ENCODE measurements around the gene ATP13A3. TPM values are rescaled to one million over a fixed set of nuclear protein-coding genes. Genes with fewer than 3 reads are reported as not detected.

The ATP13A3 gene
- total RNA-seq, 4 donors from 2014 or later, result 84.6 to 106 (median 101) TPM

- H3K9me3 ChIP-seq, result no peaks in the 10 kb centered on the region
- TF ChIP-seq EP300 (IDR thresholded peaks at IDR 0.05) (no peak), CTCF (IDR thresholded peaks at IDR 0.05) (no peak), POLR2A (IDR thresholded peaks at IDR 0.05) (no peak)
- no peaks in the 10 kb centered on the region for H3K4me1 ChIP-seq
- H3K27ac ChIP-seq, result no peak overlapping the region
- H3K27me3 ChIP-seq, result no peaks in the 10 kb centered on the region
- H3K36me3 ChIP-seq, result peaks cover 4 to 72% (median 7%) of the 10 kb centered on the region in 3 donors
- WGBS, 2 donors, result 92 to 93% methylated on average over 1 of the region's 1 CpG
- H3K4me3 ChIP-seq, result no peak overlapping the region
- DNase-seq (ENCODE audit: low spot score in 2 of 2), result no peak
These were observed 39.1 kb downstream of the ATP13A3 start for GRCh38 chr3:194447657-194448056.

GRCh38 chr3:194447161-194447560 is 39.6 kb downstream of the ATP13A3 start:
- no peaks in the 10 kb centered on the region for H3K27me3 ChIP-seq
- no peak for TF ChIP-seq CTCF (IDR thresholded peaks at IDR 0.05)
- TF ChIP-seq EP300 (IDR thresholded peaks at IDR 0.05), result no peak
- no peak for TF ChIP-seq POLR2A (IDR thresholded peaks at IDR 0.05)
- H3K36me3 ChIP-seq, result peaks cover 4 to 72% (median 7%) of the 10 kb centered on the region in 3 donors
- H3K27ac ChIP-seq, result no peak overlapping the region
- 91 to 95% methylated on average over 6 of the region's 6 CpGs for whole genome bisulfite sequencing, 2 donors
- H3K4me1 ChIP-seq, result no peaks in the 10 kb centered on the region
- H3K9me3 ChIP-seq, result no peaks in the 10 kb centered on the region
- no peak for DNase-seq (ENCODE audit: low spot score in 2 of 2)
- H3K4me3 ChIP-seq, result no peak overlapping the region

GRCh38 chr3:194446754-194447153 is 40.0 kb downstream of the ATP13A3 start:
- Histone ChIP-seq H3K27me3 (no peaks in the 10 kb centered on the region), H3K27ac (no peak overlapping the region), H3K4me3 (no peak overlapping the region), H3K4me1 (no peaks in the 10 kb centered on the region), H3K9me3 (no peaks in the 10 kb centered on the region), H3K36me3 (peaks cover 4 to 72% (median 7%) of the 10 kb centered on the region in 3 donors)
- WGBS, 2 donors, result 66 to 76% methylated on average over 4 of the region's 4 CpGs
- DNase-seq (ENCODE audit: low spot score in 2 of 2), result no peak
- no peak for TF ChIP-seq CTCF (IDR thresholded peaks at IDR 0.05)
- no peak for TF ChIP-seq POLR2A (IDR thresholded peaks at IDR 0.05)
- no peak for TF ChIP-seq EP300 (IDR thresholded peaks at IDR 0.05)

- DNase-seq (ENCODE audit: low spot score in 2 of 2), result no peak
- WGBS, 2 donors, result 91 to 95% methylated on average over 13 of the region's 13 CpGs
- peaks cover 4 to 72% (median 7%) of the 10 kb centered on the region in 3 donors for H3K36me3 ChIP-seq
- no peaks in the 10 kb centered on the region for H3K27me3 ChIP-seq
- H3K9me3 ChIP-seq, result no peaks in the 10 kb centered on the region
- no peaks in the 10 kb centered on the region for H3K4me1 ChIP-seq
- H3K4me3 ChIP-seq, result no peak overlapping the region
- no peak for TF ChIP-seq EP300 (IDR thresholded peaks at IDR 0.05)
- TF ChIP-seq POLR2A (IDR thresholded peaks at IDR 0.05), result no peak
- no peak for TF ChIP-seq CTCF (IDR thresholded peaks at IDR 0.05)
- H3K27ac ChIP-seq, result no peak overlapping the region
These were observed 40.6 kb downstream of the ATP13A3 start for GRCh38 chr3:194446172-194446571.

GRCh38 chr3:194443901-194444300 is 42.9 kb downstream of the ATP13A3 start:
- Histone ChIP-seq H3K9me3 (no peaks in the 10 kb centered on the region), H3K27ac (no peak overlapping the region), H3K27me3 (no peaks in the 10 kb centered on the region), H3K4me1 (no peaks in the 10 kb centered on the region), H3K36me3 (peaks cover 0 to 74% (median 7%) of the 10 kb centered on the region in 3 donors), H3K4me3 (no peak overlapping the region)
- no peak for DNase-seq (ENCODE audit: low spot score in 2 of 2)
- TF ChIP-seq CTCF (IDR thresholded peaks at IDR 0.05) (no peak), POLR2A (IDR thresholded peaks at IDR 0.05) (no peak), EP300 (IDR thresholded peaks at IDR 0.05) (no peak)
- 47 to 63% methylated on average over 2 of the region's 2 CpGs for WGBS, 2 donors
